ENCODE measurements around the gene NUPR1. TPM values are rescaled to one million over a fixed set of nuclear protein-coding genes. Genes with fewer than 3 reads are reported as not detected.
"Not testable (repeated sequence)": the region's sequence is repeated elsewhere in the genome, so short reads cannot be mapped to it uniquely, and the experiment has no call there.

Gene NUPR1
- total RNA-seq, 2 experiments from 2014 or later: not detected

GRCh38 chr16:28486266-28486665 is 52.5 kb downstream of the NUPR1 start:
- H3K4me1 Mint-ChIP-seq (ENCODE audit: low read depth): peaks cover 14% of the 10 kb centered on the region
- intact Hi-C loops (cut with micrococcal nuclease): no loop called here
- ATAC-seq (no peak), DNase-seq (no peak)
- H3K4me3 Mint-ChIP-seq: no peak overlapping the region
- H3K36me3 Mint-ChIP-seq (ENCODE audit: low read depth): peaks cover 25% of the 10 kb centered on the region
- ChIA-PET CTCF (no interaction called here), POLR2A (no interaction called here)
- H3K27me3 Mint-ChIP-seq: no peaks in the 10 kb centered on the region
- no peak overlapping the region for H3K27ac Mint-ChIP-seq
- H3K9me3 Mint-ChIP-seq: no peaks in the 10 kb centered on the region
- TF ChIP-seq CTCF (IDR thresholded peaks at IDR 0.05): no peak

- CTCF ChIA-PET: not testable (repeated sequence)
Measured at GRCh38 chr16:28483361-28483760, 55.4 kb downstream of the NUPR1 start.

More at GRCh38 chr16:28483361-28483760, 55.4 kb downstream of the NUPR1 start:
- POLR2A ChIA-PET; DNase-seq; H3K27me3 Mint-ChIP-seq; H3K4me3 Mint-ChIP-seq; H3K9me3 Mint-ChIP-seq; H3K27ac Mint-ChIP-seq; H3K4me1 Mint-ChIP-seq (ENCODE audit: low read depth); ATAC-seq; intact Hi-C loops (cut with micrococcal nuclease): not testable (repeated sequence)
- peaks cover 21% of the 10 kb centered on the region for H3K36me3 Mint-ChIP-seq (ENCODE audit: low read depth)

Other genes starting within 250 kb of the NUPR1 start
- 10 to 100 TPM; 35.3 to 35.9 TPM for gene SBK1, start 246.4 kb downstream of the NUPR1 start, total RNA-seq
- under 1 TPM in 1 of 2 experiments, not detected in 1; 0.52 TPM for gene NPIPB6, start 175.5 kb downstream of the NUPR1 start, total RNA-seq
- gene EIF3CL, start 135.1 kb downstream of the NUPR1 start, total RNA-seq: 10 to 100 TPM; 25.0 to 56.5 TPM
- not detected for gene NPIPB7, start 66.6 kb downstream of the NUPR1 start, total RNA-seq
- 10 to 100 TPM; 24.2 to 30.2 TPM for gene CLN3, start 46.9 kb downstream of the NUPR1 start, total RNA-seq
- gene APOBR, start 44.3 kb downstream of the NUPR1 start, total RNA-seq: 1 to 10 TPM; 5.5 TPM
- not detected for gene IL27, start 32.1 kb downstream of the NUPR1 start, total RNA-seq
- 10 to 100 TPM; 25.0 TPM for gene SGF29, start 14.9 kb upstream of the NUPR1 start, total RNA-seq
- gene SULT1A2, start 58.1 kb upstream of the NUPR1 start, total RNA-seq: 1 to 10 TPM in 1 of 2 experiments, under 1 TPM in 1; 0.81 to 1.0 TPM
- gene SULT1A1, start 71.1 kb upstream of the NUPR1 start, total RNA-seq: 10 to 100 TPM; 15.6 to 17.4 TPM
- gene NPIPB8, start 99.1 kb upstream of the NUPR1 start, total RNA-seq: not detected
- gene EIF3C, start 172.5 kb upstream of the NUPR1 start, total RNA-seq: 100 to 1,000 TPM; 837 to 851 TPM
- 1 to 10 TPM; 3.8 TPM for gene NPIPB9, start 212.8 kb upstream of the NUPR1 start, total RNA-seq

Measured in activated CD8-positive, alpha-beta T cell treated with anti-CD3 and anti-CD28 coated beads for 36 hours (primary cell).